HepG2 (cell line): ENCODE measurements around the gene TMEM258. TPM values are rescaled to one million over a fixed set of nuclear protein-coding genes. Genes with fewer than 3 reads are reported as not detected.

Experiments
- IRF1 ChIP-seq: sonication (generic); formaldehyde crosslinking; IDR thresholded peaks from 2 replicates; pipeline ENCODE4 v1.4.0; 2020; ENCODE audit warnings: low read depth, mild to moderate bottlenecking, missing genetic modification reagents
- KDM2A ChIP-seq: sonication (generic); formaldehyde crosslinking; IDR thresholded peaks from 2 replicates; pipeline ENCODE4 v1.4.0; 2020; ENCODE audit warnings: low read depth, missing genetic modification reagents, borderline replicate concordance
- MLLT10 ChIP-seq: sonication (generic); formaldehyde crosslinking; IDR thresholded peaks from 2 replicates; pipeline ENCODE4 v1.4.0; 2020; ENCODE audit warnings: missing genetic modification reagents
- RNF219 ChIP-seq: sonication (generic); formaldehyde crosslinking; IDR thresholded peaks from 2 replicates; pipeline ENCODE4 v1.5.0; 2020; ENCODE audit warnings: mild to moderate bottlenecking, missing genetic modification reagents
- SATB2 ChIP-seq: sonication (generic); formaldehyde crosslinking; IDR thresholded peaks from 2 replicates; pipeline ENCODE4 v1.5.0; 2020; ENCODE audit warnings: missing genetic modification reagents
- SIX1 ChIP-seq: sonication (generic); formaldehyde crosslinking; IDR thresholded peaks from 2 replicates; pipeline ENCODE4 v1.4.0; 2020; ENCODE audit warnings: missing genetic modification reagents, borderline replicate concordance
- ZBTB4 ChIP-seq: sonication (generic); formaldehyde crosslinking; IDR thresholded peaks from 2 replicates; pipeline ENCODE4 v1.4.0; 2020; ENCODE audit warnings: missing genetic modification reagents, mild to moderate bottlenecking, borderline replicate concordance
- ZHX2 ChIP-seq, 2 experiments: sonication (generic) in 1 of 2; formaldehyde crosslinking in 1 of 2; IDR thresholded peaks; 2 replicates each; pipeline versions ENCODE4 v1.6.1 to v1.9.0; 2014 to 2022; ENCODE audit warnings: antibody characterized with exemption in 1 of 2, borderline replicate concordance in 1 of 2, inconsistent platforms in 1 of 2, low read depth in 1 of 2, missing genetic modification reagents in 1 of 2
- ZKSCAN1 ChIP-seq: fragments of 150-350 bp; IDR thresholded peaks from 2 replicates; pipeline ENCODE4 v1.6.1; 2014; ENCODE audit warnings: low read length
- ZMYM3 ChIP-seq: sonication (generic); formaldehyde crosslinking; IDR thresholded peaks from 2 replicates; pipeline ENCODE4 v1.5.1; 2020; ENCODE audit warnings: mild to moderate bottlenecking, missing genetic modification reagents
- ZNF530 ChIP-seq: sonication (generic); formaldehyde crosslinking; IDR thresholded peaks from 2 replicates; pipeline ENCODE4 v1.5.0; 2020; ENCODE audit warnings: low read depth, mild to moderate bottlenecking, missing genetic modification reagents
- ZNF672 ChIP-seq: sonication (generic); formaldehyde crosslinking; IDR thresholded peaks from 2 replicates; pipeline ENCODE4 v1.8.1; 2022; ENCODE audit warnings: missing genetic modification reagents
- ZNF737 ChIP-seq: sonication (generic); formaldehyde crosslinking; IDR thresholded peaks from 2 replicates; pipeline ENCODE4 v1.5.0; 2020; ENCODE audit warnings: missing genetic modification reagents, mild to moderate bottlenecking, borderline replicate concordance
- polyA plus RNA-seq, 8 experiments: library from polyadenylated mRNA; depleted of rRNA in 3 of 8; stranded (reverse) in 7 of 8; unstranded in 1 of 8; fragments of >200 nt; fragmentation: Illumina TruSeq in 4 of 8; extraction: Trizol in 4 of 8; gene quantifications; 2 replicates each; pipeline versions ENCODE4 v1.2.1 to v1.2.3, GENCODE V29; 2011 to 2016; ENCODE audit warnings: low read depth in 4 of 8, missing spikeins in 1 of 8, mixed read lengths in 1 of 8; ENCODE audit not compliant: insufficient read depth in 1 of 8
- total RNA-seq, 5 experiments: library from RNA; depleted of rRNA; stranded (reverse); fragments of >200 nt; fragmentation: Illumina TruSeq; extraction: Trizol; gene quantifications; 2 replicates each; pipeline ENCODE4 v1.2.3, GENCODE V29; 2016; ENCODE audit warnings: low read depth in 1 of 5

TMEM258 gene
- total and polyA plus RNA-seq, 2 of the 13 experiments (the other 11 are each of a cell fraction or from before 2014, with no cell fraction given): 175 to 424 TPM

GRCh38 chr11:61828629-61829407 lies 36.4 kb upstream of the TMEM258 start (continued):
- TF ChIP-seq ZHX2 (IDR thresholded peaks at IDR 0.05; ENCODE audit: low read depth) (no peak), ZHX2 (CRISPR knock-in tag; IDR thresholded peaks at IDR 0.05; ENCODE audit: borderline replicate concordance) (no peak), IRF1 (CRISPR knock-in tag) (no peak), ZNF737 (no peak), KDM2A (CRISPR knock-in tag) (peak; percentile 74; the same call in 1 of the 2 replicates), ZMYM3 (CRISPR knock-in tag) (no peak), SIX1 (CRISPR knock-in tag) (no peak), ZKSCAN1 (no peak), ZNF672 (CRISPR knock-in tag) (no peak), ZNF530 (CRISPR knock-in tag) (no peak), MLLT10 (no peak), RNF219 (CRISPR knock-in tag) (no peak), ZBTB4 (CRISPR knock-in tag) (no peak), SATB2 (CRISPR knock-in tag) (no peak)
